Endometrial microvascular endothelial cells (primary cell): ENCODE measurements around the gene ARFGAP3. TPM values are rescaled to one million over a fixed set of nuclear protein-coding genes. Genes with fewer than 3 reads are reported as not detected.

Experiments
- in situ Hi-C: cut with HindIII; loops from 2 replicates; pipeline ENCODE4 v1.10.0; 2017; ENCODE audit warnings: low sequenced_read_pairs, low pct_unique_long_range_greater_than_20kb; ENCODE audit errors: inconsistent ontology term
- total RNA-seq: library from RNA; depleted of rRNA; stranded (reverse); fragments of >200 nt; gene quantifications from one replicate; pipeline ENCODE4 v1.2.3, GENCODE V29; 2015; ENCODE audit errors: inconsistent ontology term

ARFGAP3 gene
- 49.6 TPM for total RNA-seq

DNA sequence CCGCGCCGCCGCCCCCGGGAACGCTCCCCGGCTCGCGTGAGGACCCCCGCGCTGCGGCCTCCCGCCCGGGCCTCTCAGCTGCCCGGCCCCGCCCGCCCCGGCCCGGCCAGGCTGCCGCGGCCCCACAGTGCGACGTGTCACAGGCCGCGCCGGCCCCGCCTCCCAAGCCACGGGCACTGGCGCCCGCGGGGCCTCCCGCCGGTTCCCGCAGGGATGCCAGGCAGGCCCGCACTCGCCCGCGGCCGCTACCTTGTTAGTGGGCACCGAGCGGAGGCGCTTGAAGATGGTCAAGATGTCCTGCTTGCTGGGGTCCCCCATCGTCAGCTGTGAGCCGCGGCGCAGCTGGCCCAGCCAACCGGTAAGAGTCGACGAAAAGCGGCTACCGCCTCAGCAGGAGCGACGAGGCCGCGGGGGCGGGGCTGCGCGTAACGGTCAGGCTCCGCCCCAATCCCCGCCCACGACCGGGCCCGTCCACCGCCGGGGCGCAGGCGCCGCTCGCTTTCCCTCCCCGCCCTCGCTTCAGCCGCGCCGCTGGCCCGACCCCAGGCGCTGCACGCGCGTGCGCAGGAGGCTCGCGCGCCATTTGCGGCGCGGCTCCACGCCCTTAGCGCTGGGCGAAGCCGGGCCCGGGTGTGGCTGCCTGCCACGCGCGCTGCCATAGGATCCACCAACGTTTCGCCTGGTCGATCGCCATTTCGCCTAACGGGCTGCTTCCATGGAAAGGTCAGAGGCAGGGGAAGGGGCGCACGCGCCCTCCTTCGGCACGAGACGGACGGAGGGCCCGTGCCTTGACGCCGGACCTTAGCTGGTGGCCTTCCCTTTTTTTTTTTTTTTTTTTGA lies at the start of gene ARFGAP3:
Gene ARFGAP3 (minus strand): TSS at position 409 of the 840 bp plus-strand sequence. CDS start 91 bp downstream, at position 318.
- in situ Hi-C loops: no loop called here

DNA sequence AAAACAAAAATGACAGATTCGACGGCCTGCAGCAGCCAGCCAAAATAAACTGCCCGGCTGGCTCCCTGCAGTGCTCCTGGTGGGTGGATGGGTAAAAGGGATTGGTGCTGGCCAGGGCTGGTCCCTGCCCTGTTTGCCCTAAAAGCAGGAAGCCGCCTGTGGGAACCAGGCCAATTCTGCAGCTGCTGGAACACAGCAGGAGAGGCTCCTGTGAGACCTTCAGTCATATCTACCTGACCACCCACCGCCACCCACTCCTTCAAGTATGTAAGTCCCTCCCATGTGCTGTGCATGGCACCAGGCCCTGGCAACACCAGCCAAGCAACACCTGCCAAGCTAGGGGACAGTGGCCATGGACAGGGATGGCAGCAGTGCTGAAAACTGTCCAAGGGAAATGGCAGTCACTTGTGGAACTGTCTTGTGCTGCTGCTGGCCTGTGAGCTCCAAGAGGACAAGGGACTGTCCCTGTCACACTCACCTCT lies 48.7 kb upstream of the ARFGAP3 start:
- in situ Hi-C loops: no loop called here

- in situ Hi-C loops: no loop called here
These were observed 48.1 kb upstream of the ARFGAP3 start for GRCh38 chr22:42905217-42905616.

- in situ Hi-C loops: no loop called here
These were observed 47.0 kb upstream of the ARFGAP3 start for GRCh38 chr22:42904050-42904449.

- in situ Hi-C loops: no loop called here
These were observed 45.9 kb upstream of the ARFGAP3 start for GRCh38 chr22:42902875-42903510.

- in situ Hi-C loops: no loop called here
These were observed 44.9 kb upstream of the ARFGAP3 start for GRCh38 chr22:42901790-42902508.

- in situ Hi-C loops: no loop called here
These were observed 40.9 kb upstream of the ARFGAP3 start for GRCh38 chr22:42897960-42898359.

GRCh38 chr22:42895541-42895981 lies 38.5 kb upstream of the ARFGAP3 start:
- in situ Hi-C loops: no loop called here

- in situ Hi-C loops: no loop called here
These were observed 38.0 kb upstream of the ARFGAP3 start for GRCh38 chr22:42895087-42895486.

DNA sequence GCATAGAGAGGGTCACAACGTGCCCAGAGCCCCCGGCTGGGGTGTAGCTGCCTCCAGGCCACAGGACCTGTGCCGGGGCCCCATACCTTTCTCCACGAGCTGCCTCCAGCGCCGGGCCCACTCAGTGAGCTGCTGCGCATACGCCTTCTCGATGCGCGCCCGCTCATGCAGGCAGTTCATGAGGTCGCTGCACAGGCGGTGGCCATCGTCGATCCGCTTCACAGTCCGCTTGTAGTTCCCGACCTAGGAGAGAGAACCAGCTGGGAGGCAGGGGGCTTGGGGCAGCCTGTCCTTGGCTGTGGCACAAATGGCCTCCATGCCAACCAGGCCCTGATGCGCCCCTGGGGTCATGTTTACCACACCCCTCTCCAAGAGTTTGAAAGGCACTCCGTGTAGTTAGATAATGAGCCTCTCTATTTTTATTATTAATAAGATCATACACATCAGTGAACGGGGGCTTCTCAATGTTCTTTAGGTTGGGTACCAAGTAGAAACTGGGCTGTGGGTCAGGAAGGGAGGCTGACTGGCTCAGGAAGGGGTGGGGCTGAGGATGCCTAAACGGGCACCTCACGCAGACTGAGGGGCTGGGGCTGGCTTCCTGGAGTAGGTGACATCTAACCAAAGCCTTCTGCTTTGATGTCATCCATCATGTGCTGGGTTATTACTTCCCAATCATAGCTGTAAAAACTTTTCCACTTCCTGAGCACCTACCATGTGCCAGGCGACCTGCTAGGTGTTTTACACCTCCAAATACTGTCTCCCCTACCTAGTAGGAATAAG lies 36.5 kb upstream of the ARFGAP3 start:
- in situ Hi-C loops: no loop called here

DNA sequence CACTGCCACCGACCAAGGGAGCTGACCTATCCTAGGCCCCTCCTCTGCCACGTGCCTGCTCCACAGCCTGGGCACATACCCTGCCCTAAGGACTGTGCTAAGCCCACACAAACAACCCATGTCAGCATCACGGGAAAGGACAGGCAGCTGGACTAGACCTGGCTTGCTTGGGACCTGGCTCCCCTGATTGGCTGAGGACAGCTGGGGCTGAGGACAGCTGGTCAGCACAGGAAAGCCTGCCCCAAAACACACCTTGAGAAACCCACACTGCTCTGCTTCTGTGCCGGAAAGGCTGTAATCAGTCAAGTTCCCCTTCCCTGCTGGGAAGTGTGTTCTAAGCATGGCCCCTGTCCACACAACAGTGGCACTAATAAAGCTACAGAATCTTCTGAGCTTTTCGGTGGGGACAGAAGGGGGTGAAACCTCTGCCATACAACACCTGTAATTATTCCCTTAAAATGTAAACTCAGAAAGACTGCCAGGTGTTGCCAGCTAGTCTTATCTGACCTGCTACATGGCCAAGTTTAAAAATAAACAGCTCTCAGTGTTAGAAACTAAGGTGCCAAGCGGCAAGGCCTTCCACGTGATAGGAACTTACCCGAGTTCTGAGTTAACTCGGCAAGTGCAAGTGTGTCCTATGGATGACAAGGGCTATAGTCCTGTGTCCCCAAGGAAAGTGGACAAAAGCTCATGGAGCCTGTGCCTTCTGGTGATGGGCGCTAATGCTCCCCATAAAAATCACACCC lies 35.7 kb upstream of the ARFGAP3 start:
- in situ Hi-C loops: no loop called here

DNA sequence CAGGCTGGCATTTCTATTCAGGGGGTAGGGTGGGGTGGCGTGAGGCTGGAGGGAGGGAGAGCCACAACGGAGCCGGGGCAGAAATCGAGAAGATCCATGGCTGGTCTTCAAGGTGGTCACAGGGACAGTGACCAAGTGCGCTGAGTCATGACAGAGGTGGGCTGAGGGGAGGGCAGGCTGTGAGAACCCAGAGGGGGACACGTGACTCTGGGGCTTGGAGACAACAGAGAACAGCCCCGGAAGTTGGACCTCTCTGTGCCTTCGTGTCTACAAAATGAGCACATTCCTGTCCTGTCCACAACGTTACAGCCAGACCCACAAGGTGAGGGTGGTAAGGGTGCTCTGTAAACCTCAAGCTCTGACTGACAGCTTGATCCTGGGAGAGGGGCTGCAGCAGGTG lies 35.1 kb upstream of the ARFGAP3 start:
- in situ Hi-C loops: no loop called here

DNA sequence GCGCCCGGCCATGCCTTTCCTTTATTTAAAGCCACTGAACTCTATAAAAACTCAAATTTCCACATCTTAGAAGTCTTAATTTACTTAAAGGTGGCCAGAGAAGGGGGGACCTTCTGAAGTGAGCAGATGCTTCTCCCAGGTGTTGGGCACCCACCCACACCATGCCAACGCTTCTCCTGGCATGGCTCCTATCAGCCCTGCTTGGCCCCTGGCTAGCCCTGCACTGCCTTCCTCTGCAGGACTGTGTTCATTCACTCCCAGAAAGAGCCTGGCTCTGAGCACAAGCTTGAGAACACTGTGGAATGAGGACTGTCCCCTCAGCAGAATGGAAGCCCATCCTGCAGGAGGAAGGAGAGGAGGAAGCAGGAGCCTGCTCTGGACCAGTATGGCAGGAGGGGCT lies 34.6 kb upstream of the ARFGAP3 start:
- in situ Hi-C loops: no loop called here

GRCh38 chr22:42891008-42891407 lies 33.9 kb upstream of the ARFGAP3 start:
- in situ Hi-C loops: no loop called here

- in situ Hi-C loops: no loop called here
These were observed 32.2 kb upstream of the ARFGAP3 start for GRCh38 chr22:42889304-42889703.

GRCh38 chr22:42887523-42888507 lies 30.7 kb upstream of the ARFGAP3 start:
- in situ Hi-C loops: no loop called here

- in situ Hi-C loops: no loop called here
These were observed 30.0 kb upstream of the ARFGAP3 start for GRCh38 chr22:42887120-42887519.
